Duodenal mucosa (tissue), 2 donors: ENCODE results near the gene MAFG.

Experiments
- H3K27ac ChIP-seq: one replicate; pipeline ENCODE4 v1.7.0; 2013; ENCODE audit warnings: low read depth, low read length
- H3K27me3 ChIP-seq, 2 donors: one replicate each; pipeline ENCODE4 v1.7.0; 2013; ENCODE audit warnings: low read length in 2 of 2, control low read depth in 1 of 2; ENCODE audit not compliant: insufficient read depth in 2 of 2, control insufficient read depth in 1 of 2
- H3K36me3 ChIP-seq, 2 donors: one replicate each; pipeline ENCODE4 v1.7.0; 2013; ENCODE audit warnings: low read length in 2 of 2, control low read depth in 1 of 2; ENCODE audit not compliant: insufficient read depth in 2 of 2, control insufficient read depth in 1 of 2
- H3K4me1 ChIP-seq, 2 donors: one replicate each; pipeline ENCODE4 v1.7.0; 2013; ENCODE audit warnings: low read length in 2 of 2, control low read depth in 1 of 2; ENCODE audit not compliant: insufficient read depth in 2 of 2, control insufficient read depth in 1 of 2
- H3K4me3 ChIP-seq, 2 donors: one replicate each; pipeline ENCODE4 v1.7.0; 2013; ENCODE audit warnings: low read length in 2 of 2, low read depth in 1 of 2
- H3K9ac ChIP-seq, 2 donors: one replicate each; pipeline ENCODE4 v1.7.0; 2013; ENCODE audit warnings: low read length in 2 of 2, low read depth in 1 of 2
- H3K9me3 ChIP-seq, 2 donors: one replicate each; pipeline ENCODE4 v1.7.0; 2013; ENCODE audit warnings: low read length in 2 of 2, control low read depth in 1 of 2; ENCODE audit not compliant: control insufficient read depth in 1 of 2

The MAFG gene

DNA sequence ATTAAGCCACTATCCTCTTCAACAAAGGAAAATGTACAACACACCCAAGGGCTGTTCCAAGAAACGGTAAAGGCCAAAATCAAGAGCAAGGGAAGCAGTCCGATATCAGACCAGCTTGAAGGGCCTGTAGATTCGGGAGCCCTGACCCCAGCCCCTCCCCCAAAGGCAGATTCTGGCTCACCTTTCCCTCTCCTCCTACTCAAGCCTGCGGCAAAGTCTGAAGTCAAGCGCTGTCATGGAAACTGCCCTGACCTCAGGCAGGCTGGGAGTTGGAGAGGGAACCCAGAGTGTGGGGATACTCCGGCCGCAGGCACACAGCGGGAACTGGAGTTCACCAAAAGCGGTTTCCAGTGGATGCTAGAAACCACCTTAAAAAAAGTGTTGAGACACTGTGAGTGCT is 37.9 kb downstream of the MAFG start:
- Histone ChIP-seq H3K36me3 (peaks cover 37 to 57% of the 10 kb centered on the region in 2 donors), H3K4me3 (no peak overlapping the region), H3K9ac (no peak overlapping the region), H3K4me1 (peaks cover 10 to 13% of the 10 kb centered on the region in 2 donors), H3K9me3 (no peaks in the 10 kb centered on the region), H3K27me3 (no peaks in the 10 kb centered on the region), H3K27ac (no peak overlapping the region)

DNA sequence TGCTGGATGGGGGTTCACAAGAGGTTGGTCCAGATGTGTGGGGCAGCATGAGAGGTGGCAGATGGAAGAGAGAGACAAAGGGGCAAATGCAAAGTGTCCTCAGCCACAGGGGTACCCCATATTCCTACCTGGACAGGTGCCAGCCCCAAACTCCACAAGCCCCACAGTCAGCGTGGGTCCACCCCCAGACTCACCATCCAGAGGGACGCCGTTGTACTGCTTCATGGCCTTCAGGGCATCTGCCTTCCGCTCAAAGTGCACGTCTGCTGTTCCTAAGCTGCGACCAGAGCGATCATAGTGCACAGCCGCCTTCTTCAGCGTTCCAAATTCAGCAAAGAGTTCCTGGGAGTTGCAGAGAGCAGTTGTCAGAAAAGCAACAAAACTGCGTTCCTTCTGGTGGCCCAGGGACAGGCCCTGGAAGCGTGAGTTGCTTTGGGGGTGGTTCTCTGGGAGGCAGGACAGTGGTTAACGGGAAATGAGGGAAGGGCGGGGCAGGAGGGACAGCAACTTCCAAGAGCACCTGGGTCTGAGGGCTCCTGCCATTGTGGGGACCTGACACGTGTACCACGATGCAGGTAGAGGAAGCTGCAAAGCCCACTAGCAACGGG is 38.4 kb downstream of the MAFG start:
- Histone ChIP-seq H3K9me3 (no peaks in the 10 kb centered on the region), H3K36me3 (peaks cover 37 to 56% of the 10 kb centered on the region in 2 donors), H3K27me3 (no peaks in the 10 kb centered on the region), H3K9ac (no peak overlapping the region), H3K4me3 (no peak overlapping the region), H3K4me1 (peaks cover 10 to 13% of the 10 kb centered on the region in 2 donors), H3K27ac (no peak overlapping the region)

DNA sequence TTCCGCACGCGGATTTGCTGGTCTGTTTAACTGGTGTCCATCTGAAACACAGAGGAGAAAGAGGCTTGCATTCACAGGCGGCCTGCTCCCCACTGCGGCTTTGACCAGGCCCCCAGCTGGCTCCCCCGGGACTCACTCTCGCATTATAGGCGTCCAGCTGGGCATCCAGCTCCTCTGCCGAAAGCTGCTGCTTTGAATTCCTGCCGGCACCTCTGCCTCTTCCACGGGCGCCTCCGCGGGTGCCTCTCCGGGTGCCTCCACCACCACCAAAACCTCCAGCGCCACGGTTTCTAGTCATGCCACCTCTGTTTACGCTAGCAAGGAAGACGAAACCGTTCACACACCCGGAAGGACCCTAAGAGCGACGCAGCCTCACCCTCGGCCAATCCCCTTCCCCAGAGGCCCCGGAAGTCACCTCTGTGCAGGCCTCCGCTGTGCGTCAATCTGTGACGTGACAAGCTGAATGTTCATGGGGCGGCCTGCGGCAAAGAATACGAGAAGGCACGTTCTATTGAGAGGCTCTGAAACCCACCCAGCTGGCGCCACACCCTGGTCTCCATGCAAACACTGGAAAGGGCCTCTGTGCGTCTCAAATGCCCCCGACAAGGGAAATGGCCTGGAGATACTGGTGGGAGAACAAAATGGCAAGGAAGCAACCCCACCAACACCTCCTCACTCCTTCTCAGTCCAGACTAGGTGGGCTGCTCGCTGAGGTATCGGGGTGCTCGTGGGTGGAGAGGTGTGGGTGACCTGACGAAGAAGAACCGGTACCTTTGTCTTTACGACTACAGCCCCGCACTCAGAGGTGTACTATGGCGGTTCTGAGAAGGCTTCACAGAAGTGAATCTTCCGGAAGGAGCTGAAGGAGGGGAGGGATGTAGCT is 39.2 kb downstream of the MAFG start:
- no peak overlapping the region for H3K27ac ChIP-seq
- peaks cover 10 to 13% of the 10 kb centered on the region in 2 donors for H3K4me1 ChIP-seq
- peaks cover 39 to 59% of the 10 kb centered on the region in 2 donors for H3K36me3 ChIP-seq
- H3K4me3 ChIP-seq, result no peak overlapping the region
- H3K9ac ChIP-seq, result no peak overlapping the region
- no peaks in the 10 kb centered on the region for H3K9me3 ChIP-seq
- no peaks in the 10 kb centered on the region for H3K27me3 ChIP-seq

DNA sequence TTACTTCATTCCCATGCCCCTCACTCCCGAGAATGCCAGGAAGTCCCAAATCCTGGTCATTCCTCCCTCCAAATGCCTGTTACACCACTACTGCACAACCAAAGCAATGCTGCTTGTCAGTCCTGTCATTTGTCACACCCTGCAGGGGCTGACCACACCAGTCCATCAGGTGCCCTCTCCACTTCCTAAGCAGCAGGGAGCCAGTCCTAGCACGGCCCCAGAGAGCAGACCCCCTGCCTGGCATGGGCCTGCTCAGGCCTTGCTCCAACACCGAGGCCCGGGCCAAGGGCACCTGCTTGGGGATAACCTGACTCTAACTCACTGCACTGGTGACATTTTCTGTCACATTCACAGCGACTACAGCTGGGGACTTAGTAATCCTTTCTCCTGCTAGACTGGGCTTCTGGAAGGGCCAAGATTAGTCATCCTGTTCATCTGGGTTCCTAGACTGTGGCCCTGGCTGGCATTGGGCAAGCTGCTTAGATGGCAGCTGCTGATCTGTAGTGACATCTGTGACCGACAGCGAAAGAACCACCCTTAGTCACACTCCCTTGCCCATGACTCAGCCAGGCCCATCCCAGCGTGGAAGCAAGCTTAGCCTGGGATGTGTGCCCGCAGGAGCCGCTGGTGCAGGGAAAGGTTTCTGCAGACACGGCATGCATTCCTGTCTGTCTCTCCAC is 41.5 kb downstream of the MAFG start:
- Histone ChIP-seq H3K4me1 (peaks cover 10 to 13% of the 10 kb centered on the region in 2 donors), H3K9me3 (no peaks in the 10 kb centered on the region), H3K27me3 (no peaks in the 10 kb centered on the region), H3K27ac (no peak overlapping the region), H3K4me3 (no peak overlapping the region), H3K36me3 (peaks cover 39 to 63% of the 10 kb centered on the region in 2 donors), H3K9ac (no peak overlapping the region)

DNA sequence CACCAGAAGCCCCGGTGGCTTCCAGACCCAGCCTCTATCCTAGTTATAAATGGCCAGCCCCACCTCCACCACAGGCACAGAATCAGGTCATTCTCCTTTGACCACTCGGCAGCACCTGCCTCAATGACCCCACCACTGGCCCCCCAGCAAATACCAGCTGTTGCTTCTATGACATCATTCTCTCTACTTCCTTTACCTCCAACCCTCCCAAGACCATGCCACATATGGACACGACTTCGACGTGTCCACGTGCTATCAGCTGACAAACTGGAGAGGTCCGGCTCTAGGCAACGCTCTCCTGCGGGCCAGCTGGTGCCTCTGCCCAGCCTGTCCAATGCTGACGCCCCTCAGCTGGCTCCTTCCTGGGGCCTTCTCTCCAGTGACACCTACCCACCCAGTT is 42.1 kb downstream of the MAFG start:
- H3K36me3 ChIP-seq, result peaks cover 39 to 63% of the 10 kb centered on the region in 2 donors
- no peaks in the 10 kb centered on the region for H3K9me3 ChIP-seq
- no peak overlapping the region for H3K27ac ChIP-seq
- no peak overlapping the region for H3K9ac ChIP-seq
- no peak overlapping the region for H3K4me3 ChIP-seq
- H3K4me1 ChIP-seq, result peaks cover 7 to 11% of the 10 kb centered on the region in 2 donors
- no peaks in the 10 kb centered on the region for H3K27me3 ChIP-seq

DNA sequence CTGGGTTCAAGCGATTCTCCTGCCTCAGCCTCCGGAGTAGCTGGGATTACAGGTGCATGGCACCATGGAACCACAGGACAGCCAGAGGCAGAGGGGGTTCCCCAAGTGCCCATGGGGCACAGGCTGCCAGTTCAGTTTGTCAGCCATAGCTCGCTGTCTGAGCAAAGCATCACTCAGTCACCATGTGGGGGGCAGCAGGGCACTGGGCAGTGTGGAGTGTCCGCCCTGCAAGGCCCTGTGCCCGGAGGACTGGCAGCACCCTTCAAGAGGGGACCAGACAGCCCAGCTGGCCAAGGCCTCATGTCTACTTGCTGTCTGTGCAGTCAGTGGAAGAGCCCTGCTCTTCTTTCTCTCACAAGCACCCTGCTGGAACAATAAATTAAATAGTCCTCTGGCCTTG is 42.6 kb downstream of the MAFG start:
- H3K9me3 ChIP-seq, result no peaks in the 10 kb centered on the region
- no peak overlapping the region for H3K4me3 ChIP-seq
- peaks cover 3 to 6% of the 10 kb centered on the region in 2 donors for H3K4me1 ChIP-seq
- H3K27ac ChIP-seq, result no peak overlapping the region
- H3K9ac ChIP-seq, result no peak overlapping the region
- no peaks in the 10 kb centered on the region for H3K27me3 ChIP-seq
- H3K36me3 ChIP-seq, result peaks cover 39 to 64% of the 10 kb centered on the region in 2 donors

DNA sequence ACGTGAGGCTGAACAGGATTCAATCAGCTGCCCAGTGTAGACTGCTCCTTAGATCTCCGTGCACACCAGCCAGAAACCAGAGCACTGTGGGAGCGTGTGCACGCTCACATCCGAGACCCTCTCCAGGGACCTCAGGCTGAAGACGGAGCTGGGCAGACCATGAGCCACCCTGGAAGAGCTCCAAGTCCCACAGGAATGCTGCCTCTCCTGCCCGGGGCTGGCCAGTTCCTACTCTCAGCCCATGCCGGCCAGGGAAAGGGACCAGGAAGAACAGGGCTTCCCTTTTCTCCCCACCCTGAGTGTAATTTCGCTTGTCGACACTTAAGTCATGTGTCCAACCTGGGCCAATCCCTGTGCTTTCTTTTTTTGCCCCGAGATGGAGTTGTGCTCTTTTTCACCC is 43.0 kb downstream of the MAFG start:
- Histone ChIP-seq H3K9me3 (no peaks in the 10 kb centered on the region), H3K4me3 (no peak overlapping the region), H3K9ac (no peak overlapping the region), H3K4me1 (peaks cover 0 to 3% of the 10 kb centered on the region in 2 donors), H3K36me3 (peaks cover 35 to 65% of the 10 kb centered on the region in 2 donors), H3K27ac (no peak overlapping the region), H3K27me3 (no peaks in the 10 kb centered on the region)

DNA sequence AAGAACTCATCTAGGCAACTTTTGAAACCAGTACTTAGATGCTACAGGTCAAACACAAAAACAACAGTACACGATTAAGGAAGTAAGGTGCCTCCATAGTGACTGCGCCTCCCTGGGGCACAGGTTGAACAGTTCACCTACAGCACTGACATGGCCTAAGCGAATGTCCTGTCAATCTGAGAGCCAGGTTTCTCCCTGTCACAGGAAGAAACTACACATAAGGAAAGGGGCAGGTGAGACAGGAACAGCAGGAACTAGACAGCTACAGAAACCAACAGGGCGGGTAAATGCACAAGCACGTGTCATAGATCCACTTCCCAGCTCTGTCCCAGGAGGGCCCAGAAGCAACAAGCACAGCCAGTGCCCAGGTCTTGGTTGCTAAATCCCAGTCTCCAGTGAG is 48.4 kb downstream of the MAFG start:
- Histone ChIP-seq H3K27ac (no peak overlapping the region), H3K9me3 (no peaks in the 10 kb centered on the region), H3K4me3 (no peak overlapping the region), H3K36me3 (peaks cover 2 to 23% of the 10 kb centered on the region in 2 donors), H3K27me3 (no peaks in the 10 kb centered on the region), H3K4me1 (no peaks in the 10 kb centered on the region), H3K9ac (no peak overlapping the region)

DNA sequence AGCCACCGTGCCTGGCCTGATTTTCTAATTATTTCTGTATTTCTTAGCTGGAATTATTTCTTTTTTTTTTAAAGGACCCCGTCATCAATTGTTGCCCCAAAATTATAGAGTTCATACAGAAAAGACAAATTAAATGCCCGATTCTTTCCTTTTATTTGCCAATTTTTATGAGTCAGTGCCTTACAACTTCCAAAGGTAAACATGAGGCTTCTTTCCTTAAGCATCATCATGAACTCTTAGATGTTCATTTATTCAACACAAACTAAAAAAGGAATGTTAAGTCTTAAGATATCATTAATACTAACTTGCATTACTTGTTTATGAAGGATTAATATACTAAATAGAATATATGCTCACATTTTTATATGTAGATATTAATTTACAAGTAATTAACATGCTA is 49.2 kb downstream of the MAFG start:
- Histone ChIP-seq H3K27ac (no peak overlapping the region), H3K36me3 (peaks cover 0 to 20% of the 10 kb centered on the region in 2 donors), H3K9me3 (no peaks in the 10 kb centered on the region), H3K9ac (no peak overlapping the region), H3K27me3 (no peaks in the 10 kb centered on the region), H3K4me3 (no peak overlapping the region), H3K4me1 (no peaks in the 10 kb centered on the region)

DNA sequence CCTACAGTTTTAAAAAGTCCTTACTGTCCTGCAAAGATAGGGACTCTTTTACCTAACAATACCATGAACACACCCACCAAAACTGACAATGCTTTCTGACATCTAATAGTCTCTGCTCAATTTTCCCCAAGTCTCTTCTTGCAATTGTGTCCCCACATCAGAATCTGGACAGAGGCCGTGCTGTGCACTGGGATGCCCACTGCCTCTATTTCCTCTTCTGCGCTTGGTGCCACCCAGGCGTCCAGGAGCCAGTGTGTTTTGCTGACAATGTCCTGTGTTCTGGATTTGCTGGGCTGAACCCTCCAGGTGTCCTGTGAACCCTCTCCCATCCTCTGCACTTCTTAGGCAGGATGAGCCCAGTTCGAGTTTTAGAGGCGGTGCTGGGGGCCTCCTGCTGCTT is 50.0 kb downstream of the MAFG start:
- no peaks in the 10 kb centered on the region for H3K4me1 ChIP-seq
- H3K36me3 ChIP-seq, result peaks cover 0 to 20% of the 10 kb centered on the region in 2 donors
- no peak overlapping the region for H3K9ac ChIP-seq

More for the DNA sequence above, 50.0 kb downstream of the MAFG start:
- H3K4me3 ChIP-seq, result no peak overlapping the region
- H3K9me3 ChIP-seq, result no peaks in the 10 kb centered on the region
- no peaks in the 10 kb centered on the region for H3K27me3 ChIP-seq
- no peak overlapping the region for H3K27ac ChIP-seq
